ENCODE measurements around the gene SERPINA1.

GRCh38 chr14:94396628-94397225 is 8.3 kb upstream of the SERPINA1 start:
- no peak for TF ChIP-seq POLR2A (IDR thresholded peaks at IDR 0.05)
- no peak for TF ChIP-seq CTCF (IDR thresholded peaks at IDR 0.05)
